WTC11 (cell line): Measurements from ENCODE around the gene DPYSL5. TPM values are rescaled to one million over a fixed set of nuclear protein-coding genes. Genes with fewer than 3 reads are reported as not detected.

Experiments used
- ATAC-seq: fragments of 200-7000 bp; cut with Tn5 transposase; 2 replicates; pipeline ENCODE4 v1.10.0; 2021; ENCODE audit warnings: mild to moderate bottlenecking, moderate library complexity
- CTCF ChIA-PET: fragments of 300-600 bp; sonication (Branson Sonifier 250); formaldehyde crosslinking; loops from one replicate; lab custom pipeline; 2021; ENCODE audit warnings: antibody characterized with exemption; lab: Charles Lee
- POLR2A ChIA-PET: fragments of 350-600 bp; sonication (Branson Sonifier 250); formaldehyde crosslinking; loops from one replicate; lab custom pipeline; 2021; ENCODE audit warnings: antibody characterized with exemption; lab: Charles Lee
- DNase-seq: peaks from one replicate; pipeline ENCODE4 v3.0.0; 2021; ENCODE audit warnings: low spot score
- H3K27ac Mint-ChIP-seq: 2 replicates; pipeline ENCODE4 v1.8.0; 2021; ENCODE audit warnings: mixed read lengths
- H3K27me3 Mint-ChIP-seq: 2 replicates; pipeline ENCODE4 v1.8.0; 2021; ENCODE audit warnings: low read depth, mild to moderate bottlenecking, moderate library complexity, mixed read lengths
- H3K36me3 Mint-ChIP-seq: 2 replicates; pipeline ENCODE4 v1.8.0; 2021; ENCODE audit warnings: mixed read lengths
- H3K4me1 Mint-ChIP-seq: 2 replicates; pipeline ENCODE4 v1.8.0; 2022; ENCODE audit warnings: mixed read lengths
- H3K4me3 Mint-ChIP-seq: 2 replicates; pipeline ENCODE4 v1.8.0; 2021; ENCODE audit warnings: mild to moderate bottlenecking, moderate library complexity, mixed read lengths
- H3K9me3 Mint-ChIP-seq: 2 replicates; pipeline ENCODE4 v1.8.0; 2021; ENCODE audit warnings: mixed read lengths
- ARID4B ChIP-seq: sonication (generic); formaldehyde crosslinking; IDR thresholded peaks from 2 replicates; pipeline ENCODE4 v1.8.0; 2023; ENCODE audit warnings: missing genetic modification reagents, mild to moderate bottlenecking, borderline replicate concordance
- CDX4 ChIP-seq: fragments of 250-450 bp; sonication (Bioruptor Pico); IDR thresholded peaks from 2 replicates; pipeline ENCODE4 v1.9.0; 2021; ENCODE audit warnings: moderate library complexity, mild to moderate bottlenecking, inconsistent platforms, borderline replicate concordance
- CREB1 ChIP-seq: sonication (generic); formaldehyde crosslinking; IDR thresholded peaks from 2 replicates; pipeline ENCODE4 v1.8.0; 2023; ENCODE audit warnings: mild to moderate bottlenecking, missing genetic modification reagents
- CTCF ChIP-seq: fragments of 200-600 bp; IDR thresholded peaks from 2 replicates; pipeline ENCODE4 v1.8.0; 2022; ENCODE audit warnings: antibody characterized with exemption
- E2F4 ChIP-seq: sonication (generic); formaldehyde crosslinking; IDR thresholded peaks from 2 replicates; pipeline ENCODE4 v1.8.1; 2022; ENCODE audit warnings: low read depth, mild to moderate bottlenecking, moderate library complexity, missing genetic modification reagents, borderline replicate concordance
- ELF4 ChIP-seq: sonication (generic); formaldehyde crosslinking; IDR thresholded peaks from 2 replicates; pipeline ENCODE4 v1.8.1; 2022; ENCODE audit warnings: low read depth, mild to moderate bottlenecking, moderate library complexity, missing genetic modification reagents
- ETV6 ChIP-seq: sonication (generic); formaldehyde crosslinking; IDR thresholded peaks from 2 replicates; pipeline ENCODE4 v1.8.1; 2022; ENCODE audit warnings: mild to moderate bottlenecking, missing genetic modification reagents
- GABPB1 ChIP-seq: sonication (generic); formaldehyde crosslinking; IDR thresholded peaks from 2 replicates; pipeline ENCODE4 v1.8.1; 2023; ENCODE audit warnings: mild to moderate bottlenecking, missing genetic modification reagents
- IRF1 ChIP-seq: sonication (generic); formaldehyde crosslinking; IDR thresholded peaks from 2 replicates; pipeline ENCODE4 v1.8.0; 2023; ENCODE audit warnings: missing genetic modification reagents
- JAZF1 ChIP-seq: fragments of 250-450 bp; sonication (Bioruptor Pico); IDR thresholded peaks from 2 replicates; pipeline ENCODE4 v1.9.0; 2021; ENCODE audit warnings: moderate library complexity, mild to moderate bottlenecking, inconsistent platforms
- NFE2L1 ChIP-seq: sonication (generic); formaldehyde crosslinking; IDR thresholded peaks from 2 replicates; pipeline ENCODE4 v1.8.1; 2023; ENCODE audit warnings: missing genetic modification reagents
- NFYB ChIP-seq: sonication (generic); formaldehyde crosslinking; conservative IDR thresholded peaks from 2 replicates; pipeline ENCODE4 v1.8.0; 2022; ENCODE audit warnings: low read depth, missing genetic modification reagents
- NR3C1 ChIP-seq: sonication (generic); formaldehyde crosslinking; conservative IDR thresholded peaks from 2 replicates; pipeline ENCODE4 v1.8.1; 2023; ENCODE audit warnings: low read depth, mild to moderate bottlenecking, missing genetic modification reagents
- PREB ChIP-seq: sonication (generic); formaldehyde crosslinking; IDR thresholded peaks from 2 replicates; pipeline ENCODE4 v1.8.1; 2022; ENCODE audit warnings: mild to moderate bottlenecking, missing genetic modification reagents, moderate library complexity, borderline replicate concordance
- TCF7 ChIP-seq: sonication (generic); formaldehyde crosslinking; IDR thresholded peaks from 2 replicates; pipeline ENCODE4 v1.8.0; 2022; ENCODE audit warnings: mild to moderate bottlenecking, low read depth, missing genetic modification reagents, moderate library complexity
- ZMAT4 ChIP-seq: fragments of 250-450 bp; sonication (Bioruptor Pico); IDR thresholded peaks from 2 replicates; pipeline ENCODE4 v1.9.0; 2021; ENCODE audit warnings: mild to moderate bottlenecking
- ZNF416 ChIP-seq: fragments of 250-450 bp; sonication (Bioruptor Pico); IDR thresholded peaks from 2 replicates; pipeline ENCODE4 v1.9.0; 2021; ENCODE audit warnings: mild to moderate bottlenecking, inconsistent platforms
- ZNF423 ChIP-seq: fragments of 250-450 bp; sonication (Bioruptor Pico); IDR thresholded peaks from 2 replicates; pipeline ENCODE4 v2.1.2; 2022; ENCODE audit warnings: mild to moderate bottlenecking, moderate library complexity
- ZNF425 ChIP-seq: fragments of 250-450 bp; sonication (Bioruptor Pico); conservative IDR thresholded peaks from 2 replicates; pipeline ENCODE4 v1.9.0; 2021; ENCODE audit warnings: mild to moderate bottlenecking
- ZNF512 ChIP-seq: sonication (generic); formaldehyde crosslinking; IDR thresholded peaks from 2 replicates; pipeline ENCODE4 v1.8.1; 2022; ENCODE audit warnings: missing genetic modification reagents, borderline replicate concordance
- total RNA-seq: library from RNA; stranded (reverse); gene quantifications from 3 replicates; pipeline ENCODE4 v1.2.3, GENCODE V29; 2021

DPYSL5 gene
- total RNA-seq, 1 experiment from 2014 or later = 12.1 TPM

- TF ChIP-seq ZNF416 (CRISPR knock-in tag) (no peak), ZNF425 (CRISPR knock-in tag) (no peak), GABPB1 (no peak), TCF7 (CRISPR knock-in tag) (no peak), ARID4B (no peak)
These were observed 86.4 kb downstream of the DPYSL5 start (continued) for GRCh38 chr2:26934335-26934724.

GRCh38 chr2:26934985-26935384 lies 87.1 kb downstream of the DPYSL5 start:
- Mint-ChIP-seq H3K27me3 (no peaks in the 10 kb centered on the region), H3K9me3 (no peaks in the 10 kb centered on the region), H3K36me3 (no peaks in the 10 kb centered on the region), H3K4me3 (no peak overlapping the region), H3K27ac (no peak overlapping the region), H3K4me1 (peaks cover 3% of the 10 kb centered on the region; the same call in 1 of the 2 replicates)
- ChIA-PET POLR2A (no interaction called here), CTCF (interaction anchor here (0.7 to 5.2 kb wide), 7 partner anchors 8 to 88 kb away, joined by 3 to 24 read pairs (median 7); no protein-coding TSS in a partner anchor)
- DNase-seq (no peak), ATAC-seq (no peak)
- TF ChIP-seq NFE2L1 (CRISPR knock-in tag) (no peak), E2F4 (CRISPR knock-in tag) (no peak), CDX4 (CRISPR knock-in tag) (no peak), NR3C1 (CRISPR knock-in tag) (no peak), ETV6 (CRISPR knock-in tag) (no peak), JAZF1 (CRISPR knock-in tag) (no peak), ZNF512 (no peak), CREB1 (CRISPR knock-in tag) (no peak), ZMAT4 (CRISPR knock-in tag) (no peak), IRF1 (no peak), ELF4 (CRISPR knock-in tag) (no peak), ZNF423 (CRISPR knock-in tag) (no peak), CTCF (no peak), NFYB (CRISPR knock-in tag) (no peak), PREB (CRISPR knock-in tag) (no peak)
